DOHH2 (cell line): ENCODE results near the gene ATP5MC2.

Source experiments
- CTCF ChIP-seq: fragments of 200-600 bp; sonication (generic); IDR thresholded peaks from one replicate; pipeline ENCODE4 v1.5.1; 2014; ENCODE audit warnings: antibody characterized with exemption, mild to moderate bottlenecking, low read depth, low read length; ENCODE audit not compliant: poor library complexity, severe bottlenecking
- EZH2phosphoT487 ChIP-seq: fragments of 200-600 bp; sonication (generic); IDR thresholded peaks from 2 replicates; pipeline ENCODE4 v1.6.1; 2017; ENCODE audit warnings: borderline replicate concordance, mild to moderate bottlenecking, antibody characterized with exemption, low read length, moderate library complexity, mixed read lengths

- no peak for TF ChIP-seq CTCF
- TF ChIP-seq EZH2phosphoT487, result no peak
These were observed 16.8 kb downstream of the ATP5MC2 start for GRCh38 chr12:53659011-53659551.
